HEK293 (cell line): ENCODE data around the gene MFAP5.
"Not testable (repeated sequence)": the region's sequence is repeated elsewhere in the genome, so short reads cannot be mapped to it uniquely, and the experiment has no call there.

Experiments used
- CTCF ChIA-PET: fragments of 350-600 bp; formaldehyde crosslinking; extraction: SDS; loops from one replicate; lab custom pipeline; 2021; ENCODE audit warnings: antibody characterized with exemption; lab: Yijun Ruan, JAX
- POLR2A ChIA-PET: fragments of 300-600 bp; formaldehyde crosslinking; extraction: SDS; loops from one replicate; lab custom pipeline; 2020; ENCODE audit warnings: antibody characterized with exemption, inconsistent platforms; lab: Yijun Ruan, JAX
- H3K27ac ChIP-seq: fragments of 200-500 bp; sonication (Bioruptor generic); 2 replicates; pipeline ENCODE4 v1.5.1; 2014; ENCODE audit warnings: low read depth, low read length, control low read depth, inconsistent platforms; ENCODE audit errors: extremely low read depth
- H3K36me3 ChIP-seq, 2 experiments: fragments of 200-500 bp in 1 of 2; sonication (Bioruptor generic) in 1 of 2; 1 replicate in 1 of 2; 2 replicates in 1 of 2; pipeline ENCODE4 v1.5.1; 2014 to 2017; ENCODE audit warnings: inconsistent platforms in 2 of 2, low read length in 2 of 2; ENCODE audit not compliant: control insufficient read depth in 2 of 2, insufficient read depth in 1 of 2
- H3K4me1 ChIP-seq: fragments of 200-500 bp; sonication (Bioruptor generic); 2 replicates; pipeline ENCODE4 v1.5.1; 2014; ENCODE audit warnings: mild to moderate bottlenecking, low read length, inconsistent platforms; ENCODE audit not compliant: control insufficient read depth, insufficient read depth
- H3K4me3 ChIP-seq: 2 replicates; pipeline ENCODE4 v1.5.1; 2011; ENCODE audit warnings: low read depth, mild to moderate bottlenecking, control low read depth, low read length, moderate library complexity
- H3K9me3 ChIP-seq: fragments of 200-500 bp; sonication (Bioruptor generic); 2 replicates; pipeline ENCODE4 v1.5.1; 2014; ENCODE audit warnings: low read depth, low read length, inconsistent platforms; ENCODE audit not compliant: control insufficient read depth, insufficient read depth
- GFI1B ChIP-seq: fragments of 450-650 bp; formaldehyde crosslinking; IDR thresholded peaks from 2 replicates; pipeline ENCODE4 v1.5.1; 2016; ENCODE audit warnings: missing biosample characterization, missing genetic modification characterization
- SETDB1 ChIP-seq: IDR thresholded peaks from one replicate; pipeline ENCODE4 v1.6.1; 2017; ENCODE audit warnings: mild to moderate bottlenecking, low read length, moderate library complexity, mixed read lengths; ENCODE audit not compliant: insufficient read length
- ZFP69B ChIP-seq: fragments of 450-650 bp; formaldehyde crosslinking; IDR thresholded peaks from 2 replicates; pipeline ENCODE4 v1.5.1; 2016; ENCODE audit warnings: missing biosample characterization, missing genetic modification characterization
- ZNF155 ChIP-seq: fragments of 450-650 bp; formaldehyde crosslinking; IDR thresholded peaks from 2 replicates; pipeline ENCODE4 v1.5.1; 2016; ENCODE audit warnings: missing biosample characterization, missing genetic modification characterization
- ZNF157 ChIP-seq: fragments of 450-650 bp; formaldehyde crosslinking; IDR thresholded peaks from 2 replicates; pipeline ENCODE4 v1.5.1; 2016; ENCODE audit warnings: missing biosample characterization, missing genetic modification characterization
- ZNF221 ChIP-seq: fragments of 450-650 bp; formaldehyde crosslinking; IDR thresholded peaks from 2 replicates; pipeline ENCODE4 v1.5.1; 2017; ENCODE audit warnings: missing biosample characterization, missing genetic modification characterization, borderline replicate concordance
- ZNF521 ChIP-seq: fragments of 450-650 bp; formaldehyde crosslinking; IDR thresholded peaks from 2 replicates; pipeline ENCODE4 v1.5.1; 2017; ENCODE audit warnings: missing biosample characterization, mild to moderate bottlenecking, missing genetic modification characterization
- ZNF596 ChIP-seq: fragments of 450-650 bp; IDR thresholded peaks from 2 replicates; pipeline ENCODE4 v1.5.0; 2018; ENCODE audit warnings: missing biosample characterization, mild to moderate bottlenecking, missing genetic modification characterization, moderate library complexity
- ZNF629 ChIP-seq: fragments of 450-650 bp; formaldehyde crosslinking; IDR thresholded peaks from 2 replicates; pipeline ENCODE4 v1.5.1; 2017; ENCODE audit warnings: missing biosample characterization, missing genetic modification characterization
- ZNF664 ChIP-seq: fragments of 450-650 bp; formaldehyde crosslinking; IDR thresholded peaks from 2 replicates; pipeline ENCODE4 v1.5.1; 2016; ENCODE audit warnings: missing biosample characterization, missing genetic modification characterization
- ZNF670 ChIP-seq: fragments of 450-650 bp; formaldehyde crosslinking; IDR thresholded peaks from 2 replicates; pipeline ENCODE4 v1.5.1; 2016; ENCODE audit warnings: missing biosample characterization, missing genetic modification characterization, low read depth
- ZNF785 ChIP-seq: fragments of 450-650 bp; formaldehyde crosslinking; IDR thresholded peaks from 2 replicates; pipeline ENCODE4 v1.5.1; 2016; ENCODE audit warnings: missing biosample characterization, missing genetic modification characterization
- TF ChIP-seq, protein P1 (sequence below): fragments of 450-650 bp; formaldehyde crosslinking; IDR thresholded peaks from 2 replicates; pipeline ENCODE4 v1.5.1; 2016; ENCODE audit warnings: missing biosample characterization, missing genetic modification characterization
- TF ChIP-seq, protein P2 (sequence below): fragments of 450-650 bp; formaldehyde crosslinking; IDR thresholded peaks from 2 replicates; pipeline ENCODE4 v1.5.1; 2017; ENCODE audit warnings: missing biosample characterization, mild to moderate bottlenecking, missing genetic modification characterization, moderate library complexity
- TF ChIP-seq, protein P3 (sequence below): fragments of 450-650 bp; formaldehyde crosslinking; IDR thresholded peaks from 2 replicates; pipeline ENCODE4 v1.5.1; 2016; ENCODE audit warnings: missing biosample characterization, missing genetic modification characterization, borderline replicate concordance
- TF ChIP-seq, protein P4 (sequence below): fragments of 450-650 bp; IDR thresholded peaks from 2 replicates; pipeline ENCODE4 v1.5.1; 2018; ENCODE audit warnings: missing biosample characterization, missing genetic modification characterization
- TF ChIP-seq, protein P5 (sequence below): fragments of 450-650 bp; formaldehyde crosslinking; conservative IDR thresholded peaks from 2 replicates; pipeline ENCODE4 v1.5.1; 2016; ENCODE audit warnings: low read depth, missing biosample characterization, missing genetic modification characterization
- TF ChIP-seq, protein P6 (sequence below): fragments of 450-650 bp; formaldehyde crosslinking; IDR thresholded peaks from 2 replicates; pipeline ENCODE4 v1.5.1; 2016; ENCODE audit warnings: missing biosample characterization, missing genetic modification characterization
- TF ChIP-seq, protein P7 (sequence below): fragments of 450-650 bp; formaldehyde crosslinking; IDR thresholded peaks from 2 replicates; pipeline ENCODE4 v1.5.1; 2017; ENCODE audit warnings: missing biosample characterization, missing genetic modification characterization

Gene MFAP5

DNA sequence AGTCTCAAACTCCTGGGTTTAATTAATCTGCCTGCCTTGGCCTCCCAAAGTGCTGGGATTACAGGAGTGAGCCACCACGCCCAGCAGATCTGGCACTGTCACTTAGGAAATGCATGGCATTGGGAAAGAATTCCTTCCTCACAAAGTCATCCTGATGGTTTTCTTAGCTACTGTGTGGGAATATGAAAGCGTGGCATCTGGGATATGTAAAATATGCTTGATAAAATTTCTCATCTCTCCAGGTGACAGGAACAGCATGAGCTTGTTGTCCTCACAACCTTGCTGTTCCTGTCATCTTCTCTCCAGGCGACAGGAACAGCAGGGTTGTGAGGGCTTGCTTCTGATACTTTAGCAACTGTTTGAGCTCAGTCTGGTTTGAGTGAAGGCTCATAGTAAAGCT is 33.9 kb downstream of the MFAP5 start:
- Histone ChIP-seq H3K4me3 (no peak overlapping the region), H3K27ac (no peak overlapping the region), H3K36me3 (no peaks in the 10 kb centered on the region), H3K4me1 (no peaks in the 10 kb centered on the region), H3K9me3 (no peaks in the 10 kb centered on the region)
- TF ChIP-seq ZNF596 (no peak), ZNF521 (no peak), ZNF629 (tag by site-specific recombination) (no peak), ZNF157 (no peak), ZFP69B (tag by site-specific recombination) (no peak), SETDB1 (no peak), ZNF221 (tag by site-specific recombination) (no peak), ZNF155 (tag by site-specific recombination) (no peak), GFI1B (no peak), ZNF670 (no peak), ZNF785 (tag by site-specific recombination) (no peak), ZNF664 (tag by site-specific recombination) (no peak)
- TF ChIP-seq, protein P1, sequence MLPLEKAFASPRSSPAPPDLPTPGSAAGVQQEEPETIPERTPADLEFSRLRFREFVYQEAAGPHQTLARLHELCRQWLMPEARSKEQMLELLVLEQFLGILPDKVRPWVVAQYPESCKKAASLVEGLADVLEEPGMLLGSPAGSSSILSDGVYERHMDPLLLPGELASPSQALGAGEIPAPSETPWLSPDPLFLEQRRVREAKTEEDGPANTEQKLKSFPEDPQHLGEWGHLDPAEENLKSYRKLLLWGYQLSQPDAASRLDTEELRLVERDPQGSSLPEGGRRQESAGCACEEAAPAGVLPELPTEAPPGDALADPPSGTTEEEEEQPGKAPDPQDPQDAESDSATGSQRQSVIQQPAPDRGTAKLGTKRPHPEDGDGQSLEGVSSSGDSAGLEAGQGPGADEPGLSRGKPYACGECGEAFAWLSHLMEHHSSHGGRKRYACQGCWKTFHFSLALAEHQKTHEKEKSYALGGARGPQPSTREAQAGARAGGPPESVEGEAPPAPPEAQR (tag by site-specific recombination): no peak
- TF ChIP-seq, protein P2, sequence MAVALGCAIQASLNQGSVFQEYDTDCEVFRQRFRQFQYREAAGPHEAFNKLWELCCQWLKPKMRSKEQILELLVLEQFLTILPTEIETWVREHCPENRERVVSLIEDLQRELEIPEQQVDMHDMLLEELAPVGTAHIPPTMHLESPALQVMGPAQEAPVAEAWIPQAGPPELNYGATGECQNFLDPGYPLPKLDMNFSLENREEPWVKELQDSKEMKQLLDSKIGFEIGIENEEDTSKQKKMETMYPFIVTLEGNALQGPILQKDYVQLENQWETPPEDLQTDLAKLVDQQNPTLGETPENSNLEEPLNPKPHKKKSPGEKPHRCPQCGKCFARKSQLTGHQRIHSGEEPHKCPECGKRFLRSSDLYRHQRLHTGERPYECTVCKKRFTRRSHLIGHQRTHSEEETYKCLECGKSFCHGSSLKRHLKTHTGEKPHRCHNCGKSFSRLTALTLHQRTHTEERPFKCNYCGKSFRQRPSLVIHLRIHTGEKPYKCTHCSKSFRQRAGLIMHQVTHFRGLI (tag by site-specific recombination): no peak
- TF ChIP-seq, protein P3, sequence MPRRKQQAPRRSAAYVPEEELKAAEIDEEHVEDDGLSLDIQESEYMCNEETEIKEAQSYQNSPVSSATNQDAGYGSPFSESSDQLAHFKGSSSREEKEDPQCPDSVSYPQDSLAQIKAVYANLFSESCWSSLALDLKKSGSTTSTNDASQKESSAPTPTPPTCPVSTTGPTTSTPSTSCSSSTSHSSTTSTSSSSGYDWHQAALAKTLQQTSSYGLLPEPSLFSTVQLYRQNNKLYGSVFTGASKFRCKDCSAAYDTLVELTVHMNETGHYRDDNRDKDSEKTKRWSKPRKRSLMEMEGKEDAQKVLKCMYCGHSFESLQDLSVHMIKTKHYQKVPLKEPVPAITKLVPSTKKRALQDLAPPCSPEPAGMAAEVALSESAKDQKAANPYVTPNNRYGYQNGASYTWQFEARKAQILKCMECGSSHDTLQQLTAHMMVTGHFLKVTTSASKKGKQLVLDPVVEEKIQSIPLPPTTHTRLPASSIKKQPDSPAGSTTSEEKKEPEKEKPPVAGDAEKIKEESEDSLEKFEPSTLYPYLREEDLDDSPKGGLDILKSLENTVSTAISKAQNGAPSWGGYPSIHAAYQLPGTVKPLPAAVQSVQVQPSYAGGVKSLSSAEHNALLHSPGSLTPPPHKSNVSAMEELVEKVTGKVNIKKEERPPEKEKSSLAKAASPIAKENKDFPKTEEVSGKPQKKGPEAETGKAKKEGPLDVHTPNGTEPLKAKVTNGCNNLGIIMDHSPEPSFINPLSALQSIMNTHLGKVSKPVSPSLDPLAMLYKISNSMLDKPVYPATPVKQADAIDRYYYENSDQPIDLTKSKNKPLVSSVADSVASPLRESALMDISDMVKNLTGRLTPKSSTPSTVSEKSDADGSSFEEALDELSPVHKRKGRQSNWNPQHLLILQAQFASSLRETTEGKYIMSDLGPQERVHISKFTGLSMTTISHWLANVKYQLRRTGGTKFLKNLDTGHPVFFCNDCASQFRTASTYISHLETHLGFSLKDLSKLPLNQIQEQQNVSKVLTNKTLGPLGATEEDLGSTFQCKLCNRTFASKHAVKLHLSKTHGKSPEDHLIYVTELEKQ (tag by site-specific recombination): no peak
- TF ChIP-seq, protein P4, sequence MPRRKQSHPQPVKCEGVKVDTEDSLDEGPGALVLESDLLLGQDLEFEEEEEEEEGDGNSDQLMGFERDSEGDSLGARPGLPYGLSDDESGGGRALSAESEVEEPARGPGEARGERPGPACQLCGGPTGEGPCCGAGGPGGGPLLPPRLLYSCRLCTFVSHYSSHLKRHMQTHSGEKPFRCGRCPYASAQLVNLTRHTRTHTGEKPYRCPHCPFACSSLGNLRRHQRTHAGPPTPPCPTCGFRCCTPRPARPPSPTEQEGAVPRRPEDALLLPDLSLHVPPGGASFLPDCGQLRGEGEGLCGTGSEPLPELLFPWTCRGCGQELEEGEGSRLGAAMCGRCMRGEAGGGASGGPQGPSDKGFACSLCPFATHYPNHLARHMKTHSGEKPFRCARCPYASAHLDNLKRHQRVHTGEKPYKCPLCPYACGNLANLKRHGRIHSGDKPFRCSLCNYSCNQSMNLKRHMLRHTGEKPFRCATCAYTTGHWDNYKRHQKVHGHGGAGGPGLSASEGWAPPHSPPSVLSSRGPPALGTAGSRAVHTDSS (tag by site-specific recombination): no peak
- TF ChIP-seq, protein P5, sequence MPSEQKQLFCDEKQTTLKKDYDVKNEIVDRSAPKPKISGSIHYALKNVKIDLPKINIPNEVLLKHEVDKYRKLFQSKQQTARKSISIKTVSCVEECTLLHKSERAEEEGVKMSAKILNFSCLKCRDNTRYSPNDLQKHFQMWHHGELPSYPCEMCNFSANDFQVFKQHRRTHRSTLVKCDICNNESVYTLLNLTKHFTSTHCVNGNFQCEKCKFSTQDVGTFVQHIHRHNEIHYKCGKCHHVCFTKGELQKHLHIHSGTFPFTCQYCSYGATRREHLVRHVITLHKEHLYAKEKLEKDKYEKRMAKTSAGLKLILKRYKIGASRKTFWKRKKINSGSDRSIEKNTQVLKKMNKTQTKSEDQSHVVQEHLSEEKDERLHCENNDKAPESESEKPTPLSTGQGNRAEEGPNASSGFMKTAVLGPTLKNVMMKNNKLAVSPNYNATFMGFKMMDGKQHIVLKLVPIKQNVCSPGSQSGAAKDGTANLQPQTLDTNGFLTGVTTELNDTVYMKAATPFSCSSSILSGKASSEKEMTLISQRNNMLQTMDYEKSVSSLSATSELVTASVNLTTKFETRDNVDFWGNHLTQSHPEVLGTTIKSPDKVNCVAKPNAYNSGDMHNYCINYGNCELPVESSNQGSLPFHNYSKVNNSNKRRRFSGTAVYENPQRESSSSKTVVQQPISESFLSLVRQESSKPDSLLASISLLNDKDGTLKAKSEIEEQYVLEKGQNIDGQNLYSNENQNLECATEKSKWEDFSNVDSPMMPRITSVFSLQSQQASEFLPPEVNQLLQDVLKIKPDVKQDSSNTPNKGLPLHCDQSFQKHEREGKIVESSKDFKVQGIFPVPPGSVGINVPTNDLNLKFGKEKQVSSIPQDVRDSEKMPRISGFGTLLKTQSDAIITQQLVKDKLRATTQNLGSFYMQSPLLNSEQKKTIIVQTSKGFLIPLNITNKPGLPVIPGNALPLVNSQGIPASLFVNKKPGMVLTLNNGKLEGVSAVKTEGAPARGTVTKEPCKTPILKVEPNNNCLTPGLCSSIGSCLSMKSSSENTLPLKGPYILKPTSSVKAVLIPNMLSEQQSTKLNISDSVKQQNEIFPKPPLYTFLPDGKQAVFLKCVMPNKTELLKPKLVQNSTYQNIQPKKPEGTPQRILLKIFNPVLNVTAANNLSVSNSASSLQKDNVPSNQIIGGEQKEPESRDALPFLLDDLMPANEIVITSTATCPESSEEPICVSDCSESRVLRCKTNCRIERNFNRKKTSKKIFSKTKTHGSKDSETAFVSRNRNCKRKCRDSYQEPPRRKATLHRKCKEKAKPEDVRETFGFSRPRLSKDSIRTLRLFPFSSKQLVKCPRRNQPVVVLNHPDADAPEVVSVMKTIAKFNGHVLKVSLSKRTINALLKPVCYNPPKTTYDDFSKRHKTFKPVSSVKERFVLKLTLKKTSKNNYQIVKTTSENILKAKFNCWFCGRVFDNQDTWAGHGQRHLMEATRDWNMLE: no peak
- TF ChIP-seq, protein P6, sequence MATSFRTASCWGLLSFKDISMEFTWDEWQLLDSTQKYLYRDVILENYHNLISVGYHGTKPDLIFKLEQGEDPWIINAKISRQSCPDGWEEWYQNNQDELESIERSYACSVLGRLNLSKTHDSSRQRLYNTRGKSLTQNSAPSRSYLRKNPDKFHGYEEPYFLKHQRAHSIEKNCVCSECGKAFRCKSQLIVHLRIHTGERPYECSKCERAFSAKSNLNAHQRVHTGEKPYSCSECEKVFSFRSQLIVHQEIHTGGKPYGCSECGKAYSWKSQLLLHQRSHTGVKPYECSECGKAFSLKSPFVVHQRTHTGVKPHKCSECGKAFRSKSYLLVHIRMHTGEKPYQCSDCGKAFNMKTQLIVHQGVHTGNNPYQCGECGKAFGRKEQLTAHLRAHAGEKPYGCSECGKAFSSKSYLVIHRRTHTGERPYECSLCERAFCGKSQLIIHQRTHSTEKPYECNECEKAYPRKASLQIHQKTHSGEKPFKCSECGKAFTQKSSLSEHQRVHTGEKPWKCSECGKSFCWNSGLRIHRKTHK (tag by site-specific recombination): no peak
- TF ChIP-seq, protein P7, sequence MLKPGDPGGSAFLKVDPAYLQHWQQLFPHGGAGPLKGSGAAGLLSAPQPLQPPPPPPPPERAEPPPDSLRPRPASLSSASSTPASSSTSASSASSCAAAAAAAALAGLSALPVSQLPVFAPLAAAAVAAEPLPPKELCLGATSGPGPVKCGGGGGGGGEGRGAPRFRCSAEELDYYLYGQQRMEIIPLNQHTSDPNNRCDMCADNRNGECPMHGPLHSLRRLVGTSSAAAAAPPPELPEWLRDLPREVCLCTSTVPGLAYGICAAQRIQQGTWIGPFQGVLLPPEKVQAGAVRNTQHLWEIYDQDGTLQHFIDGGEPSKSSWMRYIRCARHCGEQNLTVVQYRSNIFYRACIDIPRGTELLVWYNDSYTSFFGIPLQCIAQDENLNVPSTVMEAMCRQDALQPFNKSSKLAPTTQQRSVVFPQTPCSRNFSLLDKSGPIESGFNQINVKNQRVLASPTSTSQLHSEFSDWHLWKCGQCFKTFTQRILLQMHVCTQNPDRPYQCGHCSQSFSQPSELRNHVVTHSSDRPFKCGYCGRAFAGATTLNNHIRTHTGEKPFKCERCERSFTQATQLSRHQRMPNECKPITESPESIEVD (tag by site-specific recombination): no peak
- CTCF ChIA-PET: interaction anchor here (1.3 to 2.2 kb wide), 3 partner anchors 20 to 420 kb away, joined by 4 to 10 read pairs (median 4); no protein-coding TSS in a partner anchor
- POLR2A ChIA-PET: interaction anchor here (0.5 kb wide), 1 partner anchor 492 kb away, joined by 4 read pairs; no protein-coding TSS in a partner anchor

DNA sequence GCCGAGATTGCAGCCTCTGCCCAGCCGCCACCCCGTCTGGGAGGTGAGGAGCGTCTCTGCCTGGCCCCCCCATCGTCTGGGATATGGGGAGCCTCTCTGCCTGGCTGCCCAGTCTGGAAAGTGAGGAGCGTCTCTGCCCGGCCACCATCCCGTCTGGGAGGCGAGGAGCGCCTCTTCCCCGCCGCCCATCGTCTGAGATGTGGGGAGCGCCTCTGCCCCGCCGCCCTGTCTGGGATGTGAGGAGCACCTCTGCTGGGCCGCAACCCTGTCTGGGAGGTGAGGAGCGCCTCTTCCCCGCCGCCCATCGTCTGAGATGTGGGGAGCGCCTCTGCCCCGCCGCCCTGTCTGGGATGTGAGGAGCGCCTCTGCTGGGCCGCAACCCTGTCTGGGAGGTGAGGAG is 37.9 kb downstream of the MFAP5 start:
- H3K4me3 ChIP-seq, H3K4me1 ChIP-seq, H3K9me3 ChIP-seq, POLR2A ChIA-PET, H3K36me3 ChIP-seq, H3K27ac ChIP-seq: not testable (repeated sequence)
- CTCF ChIA-PET: interaction anchor here (0.6 kb wide), 1 partner anchor 1789 kb away, joined by 3 read pairs; no protein-coding TSS in a partner anchor
